ENCODE measurements around the gene C2.

C2 gene

DNA sequence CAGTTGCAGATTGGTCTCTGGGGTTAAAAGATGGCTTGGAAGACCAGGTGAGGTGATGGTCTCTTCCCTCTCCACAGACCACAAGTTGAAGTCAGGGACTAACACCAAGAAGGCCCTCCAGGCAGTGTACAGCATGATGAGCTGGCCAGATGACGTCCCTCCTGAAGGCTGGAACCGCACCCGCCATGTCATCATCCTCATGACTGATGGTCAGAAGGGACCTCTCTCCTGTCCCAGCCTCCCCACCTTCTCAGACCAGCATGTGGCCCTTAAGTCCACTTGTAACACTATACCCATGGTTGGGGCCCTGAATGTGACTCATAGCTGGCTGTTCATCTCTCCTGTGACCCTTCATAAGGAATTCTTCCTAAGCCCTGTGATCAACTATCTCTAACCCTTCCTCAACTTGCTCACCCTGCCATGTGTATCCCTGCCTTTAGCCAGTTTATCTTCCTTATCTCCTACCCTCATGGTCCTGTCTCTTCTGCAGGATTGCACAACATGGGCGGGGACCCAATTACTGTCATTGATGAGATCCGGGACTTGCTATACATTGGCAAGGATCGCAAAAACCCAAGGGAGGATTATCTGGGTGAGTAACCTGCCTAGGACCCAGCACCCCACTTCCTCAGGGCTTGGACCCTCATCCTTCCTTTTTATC, 21.4 kb downstream of the C2 start:
- H3K4me1 ChIP-seq (ENCODE audit: control insufficient read depth in 1 of 2, insufficient read depth in 1 of 2, low read depth in 1 of 2, low read length in 1 of 2), result no peaks in the 10 kb centered on the region
- TF ChIP-seq, protein P1, sequence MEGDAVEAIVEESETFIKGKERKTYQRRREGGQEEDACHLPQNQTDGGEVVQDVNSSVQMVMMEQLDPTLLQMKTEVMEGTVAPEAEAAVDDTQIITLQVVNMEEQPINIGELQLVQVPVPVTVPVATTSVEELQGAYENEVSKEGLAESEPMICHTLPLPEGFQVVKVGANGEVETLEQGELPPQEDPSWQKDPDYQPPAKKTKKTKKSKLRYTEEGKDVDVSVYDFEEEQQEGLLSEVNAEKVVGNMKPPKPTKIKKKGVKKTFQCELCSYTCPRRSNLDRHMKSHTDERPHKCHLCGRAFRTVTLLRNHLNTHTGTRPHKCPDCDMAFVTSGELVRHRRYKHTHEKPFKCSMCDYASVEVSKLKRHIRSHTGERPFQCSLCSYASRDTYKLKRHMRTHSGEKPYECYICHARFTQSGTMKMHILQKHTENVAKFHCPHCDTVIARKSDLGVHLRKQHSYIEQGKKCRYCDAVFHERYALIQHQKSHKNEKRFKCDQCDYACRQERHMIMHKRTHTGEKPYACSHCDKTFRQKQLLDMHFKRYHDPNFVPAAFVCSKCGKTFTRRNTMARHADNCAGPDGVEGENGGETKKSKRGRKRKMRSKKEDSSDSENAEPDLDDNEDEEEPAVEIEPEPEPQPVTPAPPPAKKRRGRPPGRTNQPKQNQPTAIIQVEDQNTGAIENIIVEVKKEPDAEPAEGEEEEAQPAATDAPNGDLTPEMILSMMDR (IDR thresholded peaks at IDR 0.05), result no peak
- H3K27ac ChIP-seq, result no peak overlapping the region
- H3K36me3 ChIP-seq, result peaks cover 32% of the 10 kb centered on the region
- H3K27me3 ChIP-seq, result peaks cover 40% of the 10 kb centered on the region
- H3K4me3 ChIP-seq (ENCODE audit: low read depth in 1 of 2, low read length in 1 of 2), result no peak overlapping the region
- no peaks in the 10 kb centered on the region for H3K9me3 ChIP-seq

DNA sequence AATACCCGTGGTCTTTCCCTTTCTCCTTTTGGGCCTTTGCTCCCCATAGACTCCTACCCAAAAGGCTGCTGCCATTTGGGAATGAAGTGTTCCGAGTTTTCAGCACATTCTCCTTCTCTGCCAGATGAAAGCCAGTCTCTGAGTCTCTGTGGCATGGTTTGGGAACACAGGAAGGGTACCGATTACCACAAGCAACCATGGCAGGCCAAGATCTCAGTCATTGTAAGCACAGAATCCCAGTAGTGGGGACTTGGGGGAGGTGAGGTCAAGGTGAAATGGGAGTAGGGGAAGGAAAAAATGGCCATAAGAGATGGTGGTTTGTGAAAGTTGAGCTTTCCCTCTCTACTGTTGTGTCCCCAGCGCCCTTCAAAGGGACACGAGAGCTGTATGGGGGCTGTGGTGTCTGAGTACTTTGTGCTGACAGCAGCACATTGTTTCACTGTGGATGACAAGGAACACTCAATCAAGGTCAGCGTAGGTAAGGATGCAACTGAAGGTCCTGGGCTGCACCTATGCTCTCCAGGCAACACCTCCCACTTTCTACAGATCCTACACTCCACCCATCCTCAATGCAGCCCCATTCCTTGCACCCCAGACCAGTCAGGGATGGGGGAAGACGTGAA, 22.5 kb downstream of the C2 start:
- Histone ChIP-seq H3K27ac (no peak overlapping the region), H3K9me3 (no peaks in the 10 kb centered on the region), H3K36me3 (peaks cover 44% of the 10 kb centered on the region), H3K4me1 (ENCODE audit: control insufficient read depth in 1 of 2, insufficient read depth in 1 of 2, low read depth in 1 of 2, low read length in 1 of 2) (no peaks in the 10 kb centered on the region), H3K4me3 (ENCODE audit: low read depth in 1 of 2, low read length in 1 of 2) (no peak overlapping the region), H3K27me3 (peaks cover 28% of the 10 kb centered on the region)
- TF ChIP-seq, protein P1 (IDR thresholded peaks at IDR 0.05), result no peak

DNA sequence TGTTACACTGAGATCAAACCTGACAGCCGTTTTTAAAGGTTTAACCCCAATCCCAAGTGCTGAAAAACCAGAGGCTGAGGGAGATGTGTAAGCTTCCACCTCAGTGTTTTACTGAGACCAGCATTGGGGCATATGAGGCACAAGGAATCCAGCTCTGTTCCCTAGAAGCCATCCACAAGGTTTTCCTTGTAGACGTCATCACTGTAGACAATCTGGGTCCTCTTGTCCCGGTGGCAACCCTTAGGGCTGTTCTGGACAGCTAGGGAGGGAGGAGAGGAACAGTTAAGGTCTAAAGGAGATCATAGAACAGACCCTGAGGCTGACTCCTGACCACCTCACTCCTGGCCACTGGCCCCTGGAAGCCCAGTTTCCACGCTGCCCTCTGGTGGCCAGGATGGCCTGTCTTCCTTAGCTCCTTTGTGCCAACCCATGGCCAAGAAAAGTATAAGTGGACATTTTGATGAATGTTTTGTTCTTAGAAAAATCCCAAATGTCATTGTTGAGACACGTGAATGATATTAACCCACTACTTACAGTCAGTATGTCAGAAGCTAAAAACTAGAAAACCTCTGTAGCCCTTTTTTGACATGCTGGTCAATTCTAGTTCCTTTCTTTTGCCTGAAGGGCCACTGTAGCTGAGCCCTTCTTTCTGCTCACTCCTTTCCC, 24.8 kb downstream of the C2 start:
- Histone ChIP-seq H3K36me3 (peaks cover 63% of the 10 kb centered on the region), H3K27ac (no peak overlapping the region), H3K9me3 (no peaks in the 10 kb centered on the region), H3K27me3 (peaks cover 7% of the 10 kb centered on the region), H3K4me1 (ENCODE audit: control insufficient read depth in 1 of 2, insufficient read depth in 1 of 2, low read depth in 1 of 2, low read length in 1 of 2) (no peaks in the 10 kb centered on the region), H3K4me3 (ENCODE audit: low read depth in 1 of 2, low read length in 1 of 2) (no peak overlapping the region)
- TF ChIP-seq, protein P1 (IDR thresholded peaks at IDR 0.05), result peak; percentile 64

DNA sequence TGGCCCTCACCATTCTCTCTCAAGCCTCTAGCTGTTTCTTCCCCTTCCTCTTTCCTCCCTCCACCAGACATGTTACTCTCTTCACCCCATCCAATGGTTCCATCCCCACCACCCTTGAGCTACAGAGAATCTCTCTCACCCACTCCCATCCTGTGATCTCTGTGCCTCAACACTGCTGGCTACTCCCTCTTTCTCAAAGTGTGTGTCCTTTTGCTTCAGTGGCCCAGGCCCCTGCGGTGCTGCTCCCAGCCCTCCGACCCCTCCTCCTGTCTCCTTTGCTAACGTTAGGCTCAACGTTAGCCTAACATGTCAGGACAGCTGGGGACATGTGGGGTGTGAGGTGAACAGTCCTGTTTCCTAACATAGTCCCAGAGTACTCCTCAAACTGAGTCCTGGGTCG, 25.4 kb downstream of the C2 start:
- Histone ChIP-seq H3K9me3 (no peaks in the 10 kb centered on the region), H3K4me3 (ENCODE audit: low read depth in 1 of 2, low read length in 1 of 2) (no peak overlapping the region), H3K27me3 (peaks cover 1% of the 10 kb centered on the region), H3K36me3 (peaks cover 63% of the 10 kb centered on the region), H3K27ac (no peak overlapping the region), H3K4me1 (ENCODE audit: control insufficient read depth in 1 of 2, insufficient read depth in 1 of 2, low read depth in 1 of 2, low read length in 1 of 2) (peaks cover 2% of the 10 kb centered on the region in 2 experiments)
- TF ChIP-seq, protein P1 (IDR thresholded peaks at IDR 0.05), result no peak

DNA sequence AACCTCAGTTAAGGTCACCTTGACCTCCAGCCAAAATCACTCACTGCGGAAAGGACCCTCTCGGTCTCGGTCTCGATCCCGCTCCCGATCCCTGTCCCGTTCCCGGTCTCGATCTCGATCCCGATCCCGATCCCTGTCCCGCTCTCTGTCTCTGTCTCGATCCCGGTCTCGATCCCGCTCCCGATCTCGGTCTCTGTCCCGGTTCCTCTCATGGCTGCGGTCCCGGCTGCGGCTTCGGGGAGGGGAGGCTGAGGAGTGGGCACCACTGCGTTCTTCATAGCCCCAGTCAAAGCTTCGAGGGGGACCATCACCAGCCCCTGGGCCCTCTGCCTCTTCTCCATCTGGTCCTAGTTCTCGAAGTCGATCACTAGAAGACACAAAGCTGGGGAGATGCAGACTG, 27.0 kb downstream of the C2 start:
- Histone ChIP-seq H3K9me3 (no peaks in the 10 kb centered on the region), H3K27ac (no peak overlapping the region), H3K36me3 (peaks cover 63% of the 10 kb centered on the region), H3K27me3 (no peaks in the 10 kb centered on the region), H3K4me1 (ENCODE audit: control insufficient read depth in 1 of 2, insufficient read depth in 1 of 2, low read depth in 1 of 2, low read length in 1 of 2) (peaks cover 13 to 14% of the 10 kb centered on the region in 2 experiments), H3K4me3 (ENCODE audit: low read depth in 1 of 2, low read length in 1 of 2) (no peak overlapping the region)
- TF ChIP-seq, protein P1 (IDR thresholded peaks at IDR 0.05), result no peak

Measured in neutrophil (primary cell).